Measurements from ENCODE around the gene IGFALS.

IGFALS gene

GRCh38 chr16:1768767-1769401, 24.6 kb downstream of the IGFALS start:
- DNase-seq (ENCODE audit: low spot score), result no peak
- H3K4me2 ChIP-seq (ENCODE audit: insufficient read depth, low read length, poor library complexity, severe bottlenecking), result no peak overlapping the region
- H3K27me3 ChIP-seq (ENCODE audit: control insufficient read depth in 3 of 3, insufficient read depth in 3 of 3, low read depth in 1 of 3, low read length in 3 of 3), result no peaks in the 10 kb centered on the region
- H3K36me3 ChIP-seq (replicated peaks in 1 of 2; ENCODE audit: control insufficient read depth in 2 of 2, insufficient read depth in 2 of 2, low read length in 2 of 2), result peaks cover 34 to 71% of the 10 kb centered on the region in 2 donors
- no peak overlapping the region for H3K4me3 ChIP-seq (ENCODE audit: low read length in 2 of 2)
- H3K4ac ChIP-seq (ENCODE audit: low read length), result no peak overlapping the region
- H3K14ac ChIP-seq (ENCODE audit: low read length), result peak overlapping the region; percentile 71
- H2AFZ ChIP-seq (ENCODE audit: low read length), result no peak overlapping the region
- H2BK120ac ChIP-seq (ENCODE audit: low read depth, low read length), result no peak overlapping the region
- peak overlapping the region; percentile 10 for H2BK12ac ChIP-seq (ENCODE audit: low read length)
- H3K4me1 ChIP-seq (ENCODE audit: control insufficient read depth in 2 of 2, insufficient read depth in 1 of 2, low read depth in 1 of 2, low read length in 2 of 2), result peaks cover 6 to 13% of the 10 kb centered on the region in 2 donors
- H3K79me1 ChIP-seq (ENCODE audit: low read depth, low read length), result peaks cover 19% of the 10 kb centered on the region
- no peak overlapping the region for H2BK5ac ChIP-seq (ENCODE audit: low read length)
- H3K18ac ChIP-seq (ENCODE audit: low read length), result no peak overlapping the region
- H4K8ac ChIP-seq (ENCODE audit: low read depth, low read length), result no peak overlapping the region
- H2AK5ac ChIP-seq (ENCODE audit: low read depth, low read length), result no peak overlapping the region
- no peaks in the 10 kb centered on the region for H3K9me3 ChIP-seq (replicated peaks in 1 of 2; ENCODE audit: control insufficient read depth in 2 of 2, insufficient read depth in 1 of 2, low read depth in 1 of 2, low read length in 2 of 2)
- no CpG with 5 or more reads among the region's 26 CpGs for WGBS, 2 donors (ENCODE audit: extremely low coverage in 2 of 2, insufficient read length in 2 of 2, insufficient replicate concordance in 1 of 2)
- H3K23ac ChIP-seq (ENCODE audit: low read depth, low read length, poor library complexity), result peak overlapping the region; percentile 55
- no peak overlapping the region for H4K91ac ChIP-seq (ENCODE audit: low read depth, low read length, poor library complexity)
- peak overlapping the region; percentile 44 for H3K9ac ChIP-seq (ENCODE audit: low read depth, low read length, poor library complexity)
- no peak overlapping the region for H2BK15ac ChIP-seq (ENCODE audit: low read length)
- H3K27ac ChIP-seq (replicated peaks; ENCODE audit: low read length), result no peak overlapping the region

GRCh38 chr16:1768061-1768766, 25.3 kb downstream of the IGFALS start:
- H3K79me1 ChIP-seq (ENCODE audit: low read depth, low read length), result peaks cover 15% of the 10 kb centered on the region
- no peak overlapping the region for H4K8ac ChIP-seq (ENCODE audit: low read depth, low read length)
- H2BK12ac ChIP-seq (ENCODE audit: low read length), result peak overlapping the region; percentile 10
- no peak overlapping the region for H3K27ac ChIP-seq (replicated peaks; ENCODE audit: low read length)
- H3K4me1 ChIP-seq (ENCODE audit: control insufficient read depth in 2 of 2, insufficient read depth in 1 of 2, low read depth in 1 of 2, low read length in 2 of 2), result peaks cover 5 to 16% of the 10 kb centered on the region in 2 donors
- H3K18ac ChIP-seq (ENCODE audit: low read length), result no peak overlapping the region
- no peak overlapping the region for H2BK120ac ChIP-seq (ENCODE audit: low read depth, low read length)
- H2AK5ac ChIP-seq (ENCODE audit: low read depth, low read length), result no peak overlapping the region
- no peak overlapping the region for H2AFZ ChIP-seq (ENCODE audit: low read length)
- H2BK5ac ChIP-seq (ENCODE audit: low read length), result no peak overlapping the region
- H3K36me3 ChIP-seq (replicated peaks in 1 of 2; ENCODE audit: control insufficient read depth in 2 of 2, insufficient read depth in 2 of 2, low read length in 2 of 2), result peaks cover 36 to 75% of the 10 kb centered on the region in 2 donors
- no peaks in the 10 kb centered on the region for H3K9me3 ChIP-seq (replicated peaks in 1 of 2; ENCODE audit: control insufficient read depth in 2 of 2, insufficient read depth in 1 of 2, low read depth in 1 of 2, low read length in 2 of 2)
- no peak overlapping the region for H3K4me3 ChIP-seq (ENCODE audit: low read length in 2 of 2)
- no peak for DNase-seq (ENCODE audit: low spot score)
- H3K27me3 ChIP-seq (ENCODE audit: control insufficient read depth in 3 of 3, insufficient read depth in 3 of 3, low read depth in 1 of 3, low read length in 3 of 3), result no peaks in the 10 kb centered on the region
- no peak overlapping the region for H4K91ac ChIP-seq (ENCODE audit: low read depth, low read length, poor library complexity)
- H3K23ac ChIP-seq (ENCODE audit: low read depth, low read length, poor library complexity), result peak overlapping the region; percentile 55
- no peak overlapping the region for H2BK15ac ChIP-seq (ENCODE audit: low read length)
- no peak overlapping the region for H3K4me2 ChIP-seq (ENCODE audit: insufficient read depth, low read length, poor library complexity, severe bottlenecking)
- no peak overlapping the region for H3K9ac ChIP-seq (ENCODE audit: low read depth, low read length, poor library complexity)
- no peak overlapping the region for H3K4ac ChIP-seq (ENCODE audit: low read length)
- H3K14ac ChIP-seq (ENCODE audit: low read length), result peak overlapping the region; percentile 8
- no CpG with 5 or more reads among the region's 41 CpGs for WGBS, 2 donors (ENCODE audit: extremely low coverage in 2 of 2, insufficient read length in 2 of 2, insufficient replicate concordance in 1 of 2)

- H4K8ac ChIP-seq (ENCODE audit: low read depth, low read length), result peak overlapping the region; percentile 43
- H2BK12ac ChIP-seq (ENCODE audit: low read length), result no peak overlapping the region
- H3K9ac ChIP-seq (ENCODE audit: low read depth, low read length, poor library complexity), result peak overlapping the region; percentile 70
- H3K27me3 ChIP-seq (ENCODE audit: control insufficient read depth in 3 of 3, insufficient read depth in 3 of 3, low read depth in 1 of 3, low read length in 3 of 3), result no peaks in the 10 kb centered on the region
- no peak overlapping the region for H3K4ac ChIP-seq (ENCODE audit: low read length)
- H3K36me3 ChIP-seq (replicated peaks in 1 of 2; ENCODE audit: control insufficient read depth in 2 of 2, insufficient read depth in 2 of 2, low read length in 2 of 2), result peaks cover 38 to 84% of the 10 kb centered on the region in 2 donors
- no peak overlapping the region for H2BK15ac ChIP-seq (ENCODE audit: low read length)
- no peak overlapping the region for H3K4me3 ChIP-seq (ENCODE audit: low read length in 2 of 2)
- peaks cover 10% of the 10 kb centered on the region for H3K79me1 ChIP-seq (ENCODE audit: low read depth, low read length)
- DNase-seq (ENCODE audit: low spot score), result no peak
- H3K14ac ChIP-seq (ENCODE audit: low read length), result no peak overlapping the region
- H3K4me1 ChIP-seq (ENCODE audit: control insufficient read depth in 2 of 2, insufficient read depth in 1 of 2, low read depth in 1 of 2, low read length in 2 of 2), result peaks cover 5 to 19% of the 10 kb centered on the region in 2 donors
- H2BK120ac ChIP-seq (ENCODE audit: low read depth, low read length), result no peak overlapping the region
- H3K9me3 ChIP-seq (replicated peaks in 1 of 2; ENCODE audit: control insufficient read depth in 2 of 2, insufficient read depth in 1 of 2, low read depth in 1 of 2, low read length in 2 of 2), result no peaks in the 10 kb centered on the region
- no peak overlapping the region for H4K91ac ChIP-seq (ENCODE audit: low read depth, low read length, poor library complexity)
- WGBS, 2 donors (ENCODE audit: extremely low coverage in 2 of 2, insufficient read length in 2 of 2, insufficient replicate concordance in 1 of 2), result no CpG with 5 or more reads among the region's 42 CpGs
- no peak overlapping the region for H3K18ac ChIP-seq (ENCODE audit: low read length)
- H3K23ac ChIP-seq (ENCODE audit: low read depth, low read length, poor library complexity), result peak overlapping the region; percentile 85
- no peak overlapping the region for H2AK5ac ChIP-seq (ENCODE audit: low read depth, low read length)
- H3K27ac ChIP-seq (replicated peaks; ENCODE audit: low read length), result no peak overlapping the region
- no peak overlapping the region for H3K4me2 ChIP-seq (ENCODE audit: insufficient read depth, low read length, poor library complexity, severe bottlenecking)
- no peak overlapping the region for H2BK5ac ChIP-seq (ENCODE audit: low read length)
- H2AFZ ChIP-seq (ENCODE audit: low read length), result no peak overlapping the region
Measured at GRCh38 chr16:1767116-1767994, 26.1 kb downstream of the IGFALS start.

All from neuronal stem cell (in vitro differentiated cells).